SU-DHL-6 (cell line): ENCODE results near the gene BIN1.

Source experiments
- EZH2phosphoT487 ChIP-seq: fragments of 200-600 bp; sonication (generic), shearing (Covaris generic); conservative IDR thresholded peaks from 2 replicates; pipeline ENCODE4 v1.6.1; 2018; ENCODE audit warnings: mild to moderate bottlenecking, antibody characterized with exemption, low read length, moderate library complexity, mixed read lengths
- TF ChIP-seq, protein P1 (sequence below): fragments of 200-600 bp; sonication (generic); IDR thresholded peaks from one replicate; pipeline ENCODE4 v1.5.1; 2017; ENCODE audit warnings: antibody characterized with exemption, mild to moderate bottlenecking, low read length, moderate library complexity; ENCODE audit not compliant: insufficient read depth, poor library complexity, severe bottlenecking

- TF ChIP-seq, protein P1, sequence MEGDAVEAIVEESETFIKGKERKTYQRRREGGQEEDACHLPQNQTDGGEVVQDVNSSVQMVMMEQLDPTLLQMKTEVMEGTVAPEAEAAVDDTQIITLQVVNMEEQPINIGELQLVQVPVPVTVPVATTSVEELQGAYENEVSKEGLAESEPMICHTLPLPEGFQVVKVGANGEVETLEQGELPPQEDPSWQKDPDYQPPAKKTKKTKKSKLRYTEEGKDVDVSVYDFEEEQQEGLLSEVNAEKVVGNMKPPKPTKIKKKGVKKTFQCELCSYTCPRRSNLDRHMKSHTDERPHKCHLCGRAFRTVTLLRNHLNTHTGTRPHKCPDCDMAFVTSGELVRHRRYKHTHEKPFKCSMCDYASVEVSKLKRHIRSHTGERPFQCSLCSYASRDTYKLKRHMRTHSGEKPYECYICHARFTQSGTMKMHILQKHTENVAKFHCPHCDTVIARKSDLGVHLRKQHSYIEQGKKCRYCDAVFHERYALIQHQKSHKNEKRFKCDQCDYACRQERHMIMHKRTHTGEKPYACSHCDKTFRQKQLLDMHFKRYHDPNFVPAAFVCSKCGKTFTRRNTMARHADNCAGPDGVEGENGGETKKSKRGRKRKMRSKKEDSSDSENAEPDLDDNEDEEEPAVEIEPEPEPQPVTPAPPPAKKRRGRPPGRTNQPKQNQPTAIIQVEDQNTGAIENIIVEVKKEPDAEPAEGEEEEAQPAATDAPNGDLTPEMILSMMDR = no peak
- no peak for TF ChIP-seq EZH2phosphoT487
Measured at GRCh38 chr2:127039387-127040031, 67.4 kb downstream of the BIN1 start.
